Activated CD8-positive, alpha-beta T cell treated with anti-CD3 and anti-CD28 coated beads for 36 hours (primary cell): ENCODE results near the gene COG8. TPM values are rescaled to one million over a fixed set of nuclear protein-coding genes. Genes with fewer than 3 reads are reported as not detected.

Source experiments
- ATAC-seq: fragments of 200-7000 bp; cut with Tn5 transposase; one replicate; pipeline ENCODE4 v1.10.0; 2021; ENCODE audit warnings: mild to moderate bottlenecking, moderate library complexity
- CTCF ChIA-PET: fragments of 350-600 bp; sonication (Branson Sonifier 250); formaldehyde crosslinking; loops from one replicate; lab custom pipeline; 2021; ENCODE audit warnings: antibody characterized with exemption; lab: Charles Lee
- POLR2A ChIA-PET: fragments of 350-600 bp; sonication (Branson Sonifier 250); formaldehyde crosslinking; loops from one replicate; lab custom pipeline; 2021; ENCODE audit warnings: antibody characterized with exemption; lab: Charles Lee
- DNase-seq: peaks from one replicate; pipeline ENCODE4 v3.0.0-alpha.2; 2020
- H3K27ac Mint-ChIP-seq: one replicate; pipeline ENCODE4 v1.8.0; 2021; ENCODE audit warnings: mild to moderate bottlenecking, mixed read lengths
- H3K27me3 Mint-ChIP-seq: one replicate; pipeline ENCODE4 v1.8.0; 2021; ENCODE audit warnings: mixed read lengths
- H3K36me3 Mint-ChIP-seq: one replicate; pipeline ENCODE4 v1.8.0; 2021; ENCODE audit warnings: low read depth, mixed read lengths
- H3K4me1 Mint-ChIP-seq: one replicate; pipeline ENCODE4 v1.8.0; 2021; ENCODE audit warnings: low read depth, mixed read lengths
- H3K4me3 Mint-ChIP-seq: one replicate; pipeline ENCODE4 v1.8.0; 2021; ENCODE audit warnings: mild to moderate bottlenecking, moderate library complexity, mixed read lengths
- H3K9me3 Mint-ChIP-seq: one replicate; pipeline ENCODE4 v1.8.0; 2021; ENCODE audit warnings: mixed read lengths
- CTCF ChIP-seq: fragments of 200-600 bp; IDR thresholded peaks from one replicate; pipeline ENCODE4 v1.8.0; 2022; ENCODE audit warnings: antibody characterized with exemption, mild to moderate bottlenecking
- intact Hi-C: fragments of 100-400 bp; cut with micrococcal nuclease; formaldehyde crosslinking; loops from one replicate; pipeline ENCODE4 v1.10.0; 2022
- total RNA-seq, 2 experiments: library from RNA; stranded (reverse); gene quantifications; one replicate each; pipeline ENCODE4 v1.2.3, GENCODE V29; 2021

COG8 gene
- total RNA-seq, 2 experiments from 2014 or later: 26.0 to 27.4 TPM

GRCh38 chr16:69318911-69319289, 20.5 kb downstream of the COG8 start:
- CTCF ChIA-PET: interaction anchor here (1.3 kb wide), 1 partner anchor 13 kb away, joined by 4 read pairs; no protein-coding TSS in a partner anchor
- no peaks in the 10 kb centered on the region for H3K27me3 Mint-ChIP-seq
- intact Hi-C loops: no loop called here
- H3K4me3 Mint-ChIP-seq: no peak overlapping the region
- POLR2A ChIA-PET: interaction anchor here (8.4 kb wide), 1 partner anchor 10 kb away, joined by 93 read pairs; the partner anchor contains the start of gene PDF
- no peak for DNase-seq
- peaks cover 16% of the 10 kb centered on the region for H3K4me1 Mint-ChIP-seq
- no peak for TF ChIP-seq CTCF
- ATAC-seq: no peak
- H3K27ac Mint-ChIP-seq: no peak overlapping the region
- no peaks in the 10 kb centered on the region for H3K9me3 Mint-ChIP-seq
- peaks cover 34% of the 10 kb centered on the region for H3K36me3 Mint-ChIP-seq

GRCh38 chr16:69318177-69318910, 21.0 kb downstream of the COG8 start:
- TF ChIP-seq CTCF: no peak
- no peak overlapping the region for H3K27ac Mint-ChIP-seq
- H3K27me3 Mint-ChIP-seq: no peaks in the 10 kb centered on the region
- ATAC-seq: no peak
- peaks cover 34% of the 10 kb centered on the region for H3K36me3 Mint-ChIP-seq
- H3K4me1 Mint-ChIP-seq: peaks cover 22% of the 10 kb centered on the region
- H3K4me3 Mint-ChIP-seq: no peak overlapping the region
- intact Hi-C loops: no loop called here
- ChIA-PET POLR2A (interaction anchor here (0.6 to 8.4 kb wide), 2 partner anchors 10 to 182 kb away, joined by 3 to 93 read pairs; partner anchors contain the start of gene PDF), CTCF (interaction anchor here (1.3 kb wide), 1 partner anchor 14 kb away, joined by 4 read pairs; no protein-coding TSS in a partner anchor)
- no peak for DNase-seq
- H3K9me3 Mint-ChIP-seq: no peaks in the 10 kb centered on the region

- Mint-ChIP-seq H3K9me3 (no peaks in the 10 kb centered on the region), H3K4me3 (no peak overlapping the region), H3K36me3 (peaks cover 34% of the 10 kb centered on the region), H3K4me1 (peaks cover 22% of the 10 kb centered on the region), H3K27ac (no peak overlapping the region), H3K27me3 (no peaks in the 10 kb centered on the region)
- CTCF ChIA-PET: no interaction called here
- intact Hi-C loops: no loop called here
- TF ChIP-seq CTCF: no peak
- ATAC-seq (no peak), DNase-seq (no peak)
- POLR2A ChIA-PET: interaction anchor here (8.4 kb wide), 1 partner anchor 12 kb away, joined by 93 read pairs; the partner anchor contains the start of gene PDF
These were observed 22.7 kb downstream of the COG8 start for GRCh38 chr16:69316595-69317034.

GRCh38 chr16:69315486-69316311, 23.7 kb downstream of the COG8 start:
- ChIA-PET POLR2A (interaction anchor here (0.7 to 8.4 kb wide), 2 partner anchors 9 to 13 kb away, joined by 3 to 93 read pairs; partner anchors contain the start of gene PDF), CTCF (no interaction called here)
- TF ChIP-seq CTCF: no peak
- H3K9me3 Mint-ChIP-seq: no peaks in the 10 kb centered on the region
- peaks cover 22% of the 10 kb centered on the region for H3K4me1 Mint-ChIP-seq
- no peak for DNase-seq
- H3K36me3 Mint-ChIP-seq: peaks cover 26% of the 10 kb centered on the region
- no peak overlapping the region for H3K4me3 Mint-ChIP-seq
- no peak overlapping the region for H3K27ac Mint-ChIP-seq
- H3K27me3 Mint-ChIP-seq: no peaks in the 10 kb centered on the region
- ATAC-seq: no peak
- intact Hi-C loops: no loop called here
